GM18909 (cell line): ENCODE data around the gene SHMT2.

ENCODE experiments used
- ATAC-seq: cut with Tn5 transposase; IDR thresholded peaks from one replicate; pipeline ENCODE4 v1.9.1; 2021; ENCODE audit warnings: mild to moderate bottlenecking; ENCODE audit not compliant: unreplicated experiment, poor library complexity

The SHMT2 gene

DNA sequence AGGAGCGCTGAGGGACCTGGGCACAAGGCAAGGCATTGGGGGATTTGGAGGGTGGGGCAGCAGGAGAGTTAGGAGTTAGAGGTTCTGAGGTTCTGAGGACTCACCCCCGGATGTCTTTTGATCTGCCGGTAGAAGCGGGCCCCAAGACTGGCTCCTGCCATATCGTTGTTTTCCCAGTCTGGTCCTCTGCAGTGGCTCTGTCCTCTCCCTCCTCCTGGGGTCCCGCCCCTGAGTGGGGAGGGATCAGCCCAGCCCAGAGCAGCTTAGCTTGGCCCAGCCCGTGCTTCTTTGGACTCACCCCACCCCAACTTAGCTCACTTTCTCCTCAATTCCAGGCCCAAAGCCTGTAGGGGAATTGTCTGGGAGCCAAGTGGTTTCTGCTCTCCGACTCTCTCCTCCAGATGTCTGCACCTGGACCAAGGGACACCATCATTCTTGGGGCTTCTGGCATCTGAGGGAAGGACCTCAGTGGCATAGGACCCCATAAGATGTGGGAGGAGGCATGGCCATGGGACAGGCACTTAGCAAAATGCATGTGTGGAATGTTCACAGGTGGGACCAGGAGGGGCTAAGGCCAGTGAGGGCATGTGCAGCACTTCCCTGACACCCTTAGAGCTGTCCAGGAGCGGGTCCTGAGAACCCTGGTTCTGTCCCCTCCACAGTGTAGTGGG is 7.5 kb downstream of the SHMT2 start:
- ATAC-seq, result no peak

DNA sequence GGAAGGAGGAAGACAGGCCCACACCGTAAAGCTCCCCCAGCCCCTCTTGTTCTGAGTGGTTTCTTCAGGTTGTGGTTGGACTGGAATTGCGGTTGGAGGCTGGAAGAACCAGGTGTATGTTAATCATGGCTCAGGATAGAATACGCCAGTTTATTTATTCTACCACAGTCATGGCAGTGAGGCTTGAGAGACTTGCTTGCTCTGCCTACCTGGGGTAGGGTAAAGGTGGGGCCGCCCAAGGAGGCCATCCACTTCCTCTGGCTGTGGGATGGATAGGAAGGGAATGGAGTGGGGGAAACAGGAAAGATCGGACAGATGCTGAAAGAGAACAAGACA is 8.1 kb downstream of the SHMT2 start:
- ATAC-seq, result no peak

DNA sequence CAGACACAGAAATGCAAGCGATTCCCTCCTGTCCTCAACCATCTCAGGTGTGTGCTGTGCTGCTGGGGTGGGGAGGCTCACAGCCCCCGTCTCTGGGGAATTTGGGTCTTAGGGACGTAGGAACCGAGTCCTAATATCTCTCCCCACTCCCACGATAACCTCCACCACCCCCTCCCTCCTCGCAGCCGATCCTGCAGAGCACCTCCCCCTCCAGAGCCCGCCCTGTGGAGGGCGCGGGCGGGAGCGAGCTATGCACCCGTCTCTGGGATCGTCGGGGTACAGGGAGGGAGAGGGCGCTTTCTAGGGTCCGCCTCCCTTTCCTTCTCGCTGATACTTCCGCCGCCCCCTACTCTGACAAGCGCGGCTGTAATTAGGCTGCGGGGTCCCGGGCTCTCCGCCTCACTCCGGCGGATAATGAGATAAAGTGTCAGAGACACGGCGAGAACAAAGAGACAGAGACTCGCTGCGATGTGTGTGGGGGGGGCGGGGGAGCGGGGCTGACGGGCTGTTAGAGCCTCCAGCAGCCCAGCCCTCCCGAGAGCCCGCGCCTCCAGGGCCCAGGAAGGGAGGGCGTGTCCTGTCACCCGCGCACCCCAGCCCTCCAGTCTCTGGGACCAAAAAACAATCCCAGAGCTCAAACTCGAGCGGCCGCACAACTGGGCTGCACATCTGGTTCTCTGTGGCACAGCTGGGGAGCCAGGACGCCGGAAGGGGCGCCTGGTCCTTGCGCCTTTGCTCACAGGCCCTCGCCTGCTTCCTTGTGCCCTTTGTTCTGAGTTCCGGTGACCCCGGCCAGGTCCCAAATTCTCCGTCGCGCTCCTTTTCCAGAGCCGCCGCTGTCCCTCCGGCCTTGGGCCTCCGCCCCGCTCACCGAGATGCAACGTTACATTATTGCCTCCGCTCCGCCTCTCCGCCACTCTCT is 8.7 kb downstream of the SHMT2 start:
- no peak for ATAC-seq

DNA sequence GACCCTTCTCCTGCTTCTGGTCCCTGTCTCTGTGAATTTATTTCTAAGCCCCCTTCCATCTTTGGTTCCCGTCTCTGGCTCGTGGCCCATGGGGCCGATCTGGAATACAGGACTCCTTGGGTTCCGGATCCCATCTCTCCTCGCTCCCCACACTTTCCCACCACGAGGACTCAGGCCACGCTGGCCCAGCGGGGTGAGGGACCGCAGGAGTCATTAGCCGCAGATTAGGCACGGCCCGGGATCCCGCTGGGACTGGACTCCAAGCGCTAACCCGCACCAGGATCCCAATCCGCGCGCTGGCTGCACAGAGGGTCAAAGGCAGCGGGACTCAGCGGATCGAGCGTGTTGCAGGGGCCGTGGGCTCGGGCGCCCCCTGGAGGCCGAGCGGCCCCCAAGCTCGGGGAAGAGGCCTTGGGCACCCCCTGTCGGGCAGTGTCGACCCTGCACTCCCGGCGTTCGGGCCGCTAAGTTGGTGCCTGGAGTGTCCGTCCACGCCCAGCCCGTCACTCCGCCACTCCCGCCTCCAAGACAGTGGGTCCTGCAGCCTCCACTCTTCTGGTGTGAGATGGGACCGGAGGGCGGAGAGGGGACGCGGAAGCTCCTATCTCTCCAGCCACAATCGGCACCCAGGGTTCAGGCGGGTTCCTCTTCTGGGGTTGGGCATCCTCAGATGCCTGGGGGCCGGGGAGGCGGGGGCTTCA is 9.5 kb downstream of the SHMT2 start:
- ATAC-seq, result peak; percentile 66

DNA sequence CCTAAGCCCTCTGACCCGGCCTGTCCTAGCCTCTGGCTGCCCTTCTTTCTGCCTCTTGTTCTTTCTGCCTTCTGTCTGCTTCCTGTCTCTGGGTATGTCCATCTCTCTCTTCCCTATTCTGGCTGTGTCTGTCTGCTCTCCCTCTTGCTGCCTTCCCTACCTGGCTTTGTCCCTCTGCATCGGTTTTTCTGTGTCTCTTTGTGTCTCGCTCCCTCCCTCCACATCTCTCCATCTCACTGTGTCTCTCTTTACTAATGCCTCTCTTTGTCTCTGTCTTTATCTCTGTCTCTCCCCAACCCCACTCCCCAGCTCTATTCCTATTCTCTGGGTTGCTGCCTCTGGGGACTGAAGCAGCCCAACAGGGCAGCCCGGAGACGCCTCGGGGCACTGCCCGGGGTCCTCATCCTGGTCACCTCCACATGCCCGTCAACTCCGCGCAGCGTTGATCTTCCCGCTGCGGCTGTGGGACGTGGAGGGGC is 10.1 kb downstream of the SHMT2 start:
- no peak for ATAC-seq

DNA sequence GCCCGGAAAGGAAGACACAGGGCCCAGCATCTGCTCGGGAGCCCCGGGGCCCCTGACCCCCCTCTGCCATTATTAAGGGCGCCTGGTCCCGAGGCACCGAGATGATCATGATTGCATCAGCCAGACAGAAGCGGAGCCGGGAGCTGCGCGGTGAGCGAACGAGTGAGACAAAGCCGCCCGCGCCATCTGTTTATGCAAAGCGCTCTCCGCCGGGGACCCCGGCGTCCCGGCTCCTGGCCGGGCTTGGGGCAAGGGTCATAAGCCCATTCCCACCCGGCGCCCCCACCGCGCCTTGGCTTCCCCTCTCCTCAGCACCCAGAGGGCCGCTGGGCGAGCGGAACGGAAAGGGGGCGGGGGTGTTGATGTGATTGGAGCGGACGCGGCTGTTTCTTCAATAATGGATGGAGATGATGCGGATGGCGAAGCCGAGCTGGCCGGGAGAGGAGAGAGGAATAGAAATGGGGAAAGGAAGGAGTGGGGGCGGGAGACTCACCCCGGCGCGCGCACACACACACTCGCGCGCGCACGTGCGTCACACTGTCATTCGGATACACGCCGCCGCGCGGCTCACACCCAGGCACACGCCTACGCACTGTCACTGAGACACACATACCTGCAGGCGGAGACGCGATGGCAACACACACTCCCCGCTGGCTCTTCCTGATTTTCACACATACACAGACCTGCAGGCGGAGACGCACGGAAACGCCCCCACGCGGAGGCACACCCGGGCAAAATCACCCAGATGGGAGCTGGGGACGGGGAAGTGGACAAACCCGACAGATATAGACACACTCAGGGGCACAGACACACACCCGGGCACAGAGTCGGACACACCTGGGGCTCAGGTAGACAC is 10.8 kb downstream of the SHMT2 start:
- ATAC-seq, result no peak

DNA sequence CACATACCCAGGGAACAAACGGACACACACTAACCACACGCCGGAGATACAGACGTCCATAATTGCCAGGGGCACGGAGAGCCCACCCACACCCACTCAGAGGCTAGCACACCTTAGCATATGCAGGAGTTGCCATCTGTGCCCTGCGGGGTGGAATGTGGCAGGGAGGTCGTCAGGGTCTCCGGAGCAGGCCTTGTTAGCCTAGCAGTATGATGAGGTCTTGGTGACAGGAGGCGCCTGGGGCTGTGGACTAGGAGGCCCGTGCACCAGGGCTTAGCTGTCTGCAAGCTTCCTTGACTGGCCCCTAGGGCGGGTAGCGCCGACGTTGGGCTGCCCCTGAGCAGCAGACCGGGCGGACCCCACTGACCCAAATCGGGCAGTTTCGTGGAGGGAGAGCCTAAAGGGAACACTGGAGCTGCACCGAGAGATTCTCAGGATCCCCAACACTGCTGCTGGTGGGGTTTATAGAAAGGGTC is 11.5 kb downstream of the SHMT2 start:
- ATAC-seq, result no peak

DNA sequence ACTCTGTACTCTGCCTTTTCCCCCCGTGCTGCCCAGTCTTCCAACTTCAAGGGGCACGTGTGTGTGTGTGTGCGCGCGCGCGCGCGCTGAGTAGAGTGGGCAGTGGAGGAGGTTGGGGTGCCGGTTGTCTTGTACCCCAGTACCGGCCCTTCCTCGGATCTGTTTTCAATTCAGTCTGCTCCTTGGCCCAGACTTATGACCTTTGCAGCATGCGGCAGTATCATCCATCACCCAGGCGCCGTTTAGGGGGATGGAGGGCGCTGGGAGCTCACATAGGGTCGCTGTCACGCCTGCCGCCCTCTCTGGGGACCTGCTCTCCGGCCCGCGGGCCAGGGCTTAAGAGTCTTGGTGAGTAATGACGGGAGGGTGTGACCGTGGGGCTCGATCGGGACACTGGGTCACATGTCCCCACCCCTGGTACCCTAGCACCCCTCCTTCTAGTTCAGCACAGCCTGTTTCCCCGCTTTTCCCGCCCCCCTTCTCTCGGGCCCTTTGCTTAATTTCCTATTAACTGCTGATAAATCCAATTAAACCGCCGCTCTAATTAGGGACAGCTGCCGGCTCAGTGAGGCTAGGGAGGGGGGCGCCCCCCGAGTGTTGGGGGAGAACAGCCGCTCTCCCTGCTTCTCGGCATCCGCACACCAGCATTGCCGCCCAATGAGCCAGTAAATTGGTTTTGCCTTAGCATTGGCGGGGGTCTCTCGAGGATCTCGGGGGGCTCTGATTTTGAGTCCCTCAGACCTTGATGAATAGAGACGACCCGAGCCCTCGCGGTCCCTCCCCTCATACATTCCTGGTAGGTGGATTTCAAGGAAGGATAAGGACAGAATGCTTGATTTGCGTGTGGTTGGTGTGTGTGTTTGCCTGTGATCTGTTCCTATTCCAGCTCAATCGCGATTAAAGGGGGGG is 12.1 kb downstream of the SHMT2 start:
- ATAC-seq, result no peak

DNA sequence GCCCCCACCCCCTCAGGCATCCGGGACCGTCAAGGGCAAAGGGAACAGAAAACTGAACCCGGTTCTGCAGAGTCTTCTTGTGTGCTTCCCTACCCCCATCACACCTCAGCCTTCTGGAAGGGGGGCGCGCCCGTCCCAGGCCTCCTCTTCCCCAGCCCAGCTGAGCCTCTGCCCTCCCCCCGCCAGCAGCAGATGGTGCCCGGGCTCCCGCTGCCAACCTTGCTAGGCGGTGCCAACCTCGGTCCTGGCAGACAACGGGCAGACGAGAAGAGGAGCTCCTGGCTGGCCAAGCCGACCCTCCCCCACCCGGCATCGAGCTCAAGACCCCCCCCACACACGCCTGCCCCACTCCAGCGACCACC is 12.8 kb downstream of the SHMT2 start:
- ATAC-seq, result no peak

DNA sequence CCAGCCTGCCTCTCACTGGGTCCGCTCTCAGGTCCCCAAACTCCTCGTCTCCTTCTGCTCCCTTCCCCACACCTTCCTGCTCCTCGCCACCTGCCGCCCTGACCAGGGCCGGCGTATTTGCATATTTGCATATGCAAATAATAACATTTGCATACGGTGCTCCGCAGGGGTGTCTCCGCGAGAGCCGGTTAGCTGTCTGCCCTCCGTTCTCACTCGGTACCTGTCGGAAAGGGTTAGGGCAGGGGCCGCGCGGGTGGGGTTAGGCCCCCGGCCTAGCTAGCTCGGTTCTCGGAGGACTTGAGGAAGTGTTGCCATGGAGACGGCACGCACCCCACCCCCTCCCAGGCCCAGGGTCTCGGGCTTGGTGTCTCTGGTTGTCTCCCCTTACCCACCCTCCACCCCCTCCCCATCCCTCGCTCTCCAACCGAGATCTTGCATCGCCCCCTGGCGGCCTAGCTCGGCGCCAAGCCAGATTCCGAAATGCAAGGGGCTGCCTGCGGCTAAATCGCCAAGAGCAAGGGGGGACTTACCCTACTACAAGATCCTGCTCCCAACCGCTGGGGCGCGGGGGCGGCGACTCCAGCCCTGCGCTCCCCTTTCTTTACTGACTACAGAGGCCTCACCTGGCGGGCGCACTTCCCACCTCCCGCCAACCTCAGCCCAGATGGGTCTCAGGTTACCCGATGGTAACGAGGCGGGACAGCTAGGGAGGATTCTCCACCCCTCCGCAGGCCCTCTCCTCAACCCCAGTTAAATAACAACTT is 13.4 kb downstream of the SHMT2 start:
- peak; percentile 36 for ATAC-seq

DNA sequence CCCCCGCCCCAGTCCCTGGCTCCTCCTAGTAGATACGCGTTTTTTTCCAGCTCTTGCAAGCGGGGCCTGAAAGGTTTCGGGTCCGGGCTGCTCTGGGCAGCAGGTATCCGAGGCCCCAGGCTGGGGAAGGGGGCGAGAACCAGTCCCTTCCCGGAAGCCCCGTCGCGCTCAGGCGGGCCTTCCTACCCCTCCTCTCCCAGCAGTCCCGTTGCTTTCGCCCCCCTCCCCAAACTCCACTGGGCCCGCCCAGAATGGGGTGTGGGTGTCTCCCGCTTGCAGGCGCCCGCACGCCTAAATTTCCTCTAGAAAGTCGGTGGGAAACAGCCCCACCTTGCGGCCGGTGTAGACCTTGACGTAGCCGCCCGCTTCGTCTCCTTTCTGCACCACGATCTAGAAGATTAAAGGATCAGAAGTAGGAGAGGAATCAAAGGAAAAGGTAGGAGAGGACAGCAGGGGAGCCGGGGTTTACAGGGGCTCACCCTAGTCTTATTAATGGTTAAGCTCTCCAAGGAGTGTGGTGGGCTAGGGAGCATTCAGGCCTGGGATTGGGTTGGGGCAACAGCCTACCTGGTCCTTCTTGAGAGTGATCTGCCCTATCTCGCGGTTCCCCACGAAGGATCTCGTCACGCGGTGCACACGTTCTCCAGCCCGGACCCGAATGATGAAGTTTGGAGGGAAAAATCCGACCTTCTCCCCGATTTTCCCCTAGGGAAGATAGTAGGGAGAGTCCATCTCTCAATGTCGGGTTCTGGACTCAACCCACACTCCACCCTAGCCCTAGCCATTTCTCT is 14.2 kb downstream of the SHMT2 start:
- ATAC-seq, result no peak

DNA sequence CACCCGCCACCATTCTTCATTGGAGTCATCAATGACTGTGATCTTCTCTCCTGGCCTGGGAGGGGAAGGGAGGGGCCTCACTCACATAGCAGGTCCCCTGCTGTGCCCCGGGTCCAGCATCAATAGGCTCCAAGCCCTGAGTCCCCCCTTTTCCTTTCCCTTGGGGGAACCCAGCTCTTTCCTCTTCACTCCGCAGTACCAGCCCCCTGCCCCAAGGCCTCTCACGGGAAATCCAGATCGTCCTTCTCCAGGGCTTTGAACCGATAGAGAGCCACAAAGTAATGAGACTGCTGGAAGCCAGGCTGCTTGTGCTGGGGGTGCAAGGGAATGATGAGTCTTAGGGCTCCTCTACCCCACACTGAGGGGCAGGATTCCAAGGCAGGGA is 14.8 kb downstream of the SHMT2 start:
- ATAC-seq, result no peak

DNA sequence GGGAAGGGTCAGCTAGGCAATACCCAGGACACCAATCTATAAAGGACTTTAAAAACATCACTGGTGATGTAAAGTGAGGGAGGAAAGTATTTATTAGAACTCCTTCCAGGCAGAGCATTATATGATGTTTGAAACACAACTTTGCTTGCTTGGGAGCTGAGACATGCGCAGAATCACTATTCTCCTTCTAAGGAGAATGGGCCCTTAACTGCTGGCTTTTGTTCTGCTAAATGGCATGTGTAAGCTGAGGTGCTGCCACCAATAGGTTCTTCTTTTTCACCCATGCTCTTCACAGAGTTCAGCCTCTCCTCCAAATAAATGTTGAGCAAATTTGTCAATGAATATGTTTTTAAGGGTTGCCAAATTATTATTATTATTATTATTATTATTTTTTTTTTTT is 17.5 kb downstream of the SHMT2 start:
- ATAC-seq, result no peak

DNA sequence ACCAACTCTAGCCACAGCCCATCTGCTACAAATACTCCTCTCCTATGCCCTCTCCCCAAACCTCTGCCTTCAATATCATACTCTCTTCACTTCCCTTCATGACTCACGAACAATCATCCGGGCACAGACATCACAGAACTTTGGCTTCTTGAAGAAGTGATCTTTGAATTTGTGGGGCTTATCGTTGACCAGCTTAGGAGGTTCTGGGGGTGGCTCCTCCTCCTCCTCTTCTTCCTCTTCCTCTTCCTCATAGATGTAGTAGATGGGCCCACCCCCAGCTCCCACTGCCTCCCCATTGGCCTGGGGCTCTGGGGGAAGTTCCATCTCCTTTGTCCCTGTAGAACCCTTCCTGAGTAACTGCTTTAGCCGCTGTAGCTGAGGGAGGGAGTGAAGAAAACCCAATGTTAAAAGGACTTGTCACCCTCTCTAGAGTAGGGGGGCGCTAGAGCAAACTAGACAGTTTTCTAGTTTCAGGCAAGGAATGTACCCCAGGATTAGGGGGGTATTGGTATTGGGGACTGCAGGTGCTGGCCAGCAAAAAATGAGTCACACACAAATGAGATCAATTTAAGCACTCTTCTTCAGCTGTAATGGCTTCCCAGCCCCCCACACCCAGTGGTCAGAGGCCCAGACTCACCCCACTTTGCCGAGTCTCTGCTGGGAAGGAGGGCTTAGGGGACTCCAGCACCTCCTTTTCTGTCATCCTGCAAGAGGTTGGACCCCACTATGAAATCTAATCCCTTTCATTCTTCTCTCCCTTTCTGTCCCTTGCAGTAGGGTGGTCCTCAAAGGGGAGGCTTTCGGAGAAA is 19.6 kb downstream of the SHMT2 start:
- no peak for ATAC-seq

DNA sequence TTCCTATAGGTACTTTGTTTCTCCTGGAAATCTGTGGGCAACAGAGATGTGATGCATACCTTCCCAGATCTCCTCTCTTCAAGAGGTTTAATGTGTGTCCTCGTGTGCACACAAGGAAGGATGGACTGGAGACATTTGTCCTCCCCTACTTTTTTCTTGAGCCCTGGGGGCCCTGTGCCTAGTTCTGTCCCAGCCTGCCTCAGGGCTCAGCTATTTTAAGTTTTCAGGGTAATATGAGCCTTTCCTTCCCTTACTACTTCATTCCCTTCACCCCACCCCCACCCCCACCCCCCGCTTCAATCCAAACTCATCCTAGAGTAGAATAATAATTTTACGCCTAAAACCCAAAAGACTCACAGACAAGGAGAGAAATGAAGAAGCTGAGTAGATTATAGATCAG is 21.0 kb downstream of the SHMT2 start:
- ATAC-seq, result no peak

DNA sequence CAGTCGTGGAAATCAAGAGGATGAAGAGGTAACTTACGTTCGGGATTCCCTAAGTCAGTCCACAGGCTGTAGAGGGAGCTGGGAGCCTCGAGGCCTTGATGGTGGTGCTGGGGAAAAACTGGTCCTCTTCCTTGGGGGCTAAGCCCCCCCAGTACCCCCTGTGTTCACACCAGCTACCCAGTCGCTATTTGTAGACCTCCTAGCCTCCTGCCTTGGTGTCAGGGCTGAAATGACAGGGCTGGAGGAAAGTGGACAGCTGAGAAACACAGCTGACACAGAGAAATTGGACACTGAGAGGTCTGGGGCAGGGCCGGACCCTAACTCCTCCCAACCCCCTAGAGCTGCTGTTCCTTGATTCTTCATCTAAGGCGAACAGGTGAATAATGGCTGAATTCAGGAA is 21.4 kb downstream of the SHMT2 start, which contains the start of gene STAC3:
Gene STAC3, minus strand, starts transcription at position 232 of the 400 bp plus-strand sequence. CDS start 1,551 bp downstream, outside the sequence.
- no peak for ATAC-seq
